GM21737 (cell line): ENCODE results near the gene TULP4.
"Not testable (repeated sequence)": the region's sequence is repeated elsewhere in the genome, so short reads cannot be mapped to it uniquely, and the experiment has no call there.

ENCODE experiments used
- ATAC-seq: cut with Tn5 transposase; IDR thresholded peaks from one replicate; pipeline ENCODE4 v1.9.1; 2021; ENCODE audit warnings: mild to moderate bottlenecking, moderate library complexity; ENCODE audit not compliant: unreplicated experiment

TULP4 gene

GRCh38 chr6:158388727-158389126, 76.5 kb downstream of the TULP4 start:
- ATAC-seq: no peak

DNA sequence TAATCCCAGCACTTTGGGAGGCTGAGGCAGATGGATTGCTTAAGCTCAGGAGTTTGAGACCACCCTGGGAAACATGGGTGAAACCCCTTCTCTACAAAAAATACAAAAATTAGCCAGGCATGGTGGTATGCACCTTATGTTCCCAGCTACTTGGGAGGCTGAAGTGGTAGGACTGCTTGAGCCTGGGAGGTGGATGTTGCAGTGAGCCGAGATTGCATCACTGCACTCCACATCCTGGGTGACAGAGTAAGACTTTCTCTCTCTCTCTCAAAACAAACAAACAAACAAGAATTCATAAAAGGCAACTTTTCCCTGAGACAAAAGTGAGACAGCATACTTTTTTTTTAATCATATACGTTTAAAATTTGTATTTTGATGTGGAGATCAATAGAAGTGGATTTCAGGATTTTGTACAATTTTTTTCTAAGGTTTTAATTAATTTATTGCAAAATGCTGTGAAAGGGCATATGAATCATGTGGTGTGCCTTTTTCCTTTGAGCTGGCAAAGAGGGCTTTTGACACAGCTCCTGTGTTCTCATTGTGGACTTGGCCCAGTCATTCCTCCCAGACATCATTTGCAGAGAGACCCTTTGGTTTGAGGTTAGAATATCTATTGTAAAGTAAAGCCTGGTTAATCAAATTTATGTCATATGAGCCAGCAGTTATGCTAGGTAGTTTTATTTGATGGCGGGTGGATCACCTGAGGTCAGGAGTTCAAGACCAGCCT, 77.1 kb downstream of the TULP4 start:
- ATAC-seq: no peak

DNA sequence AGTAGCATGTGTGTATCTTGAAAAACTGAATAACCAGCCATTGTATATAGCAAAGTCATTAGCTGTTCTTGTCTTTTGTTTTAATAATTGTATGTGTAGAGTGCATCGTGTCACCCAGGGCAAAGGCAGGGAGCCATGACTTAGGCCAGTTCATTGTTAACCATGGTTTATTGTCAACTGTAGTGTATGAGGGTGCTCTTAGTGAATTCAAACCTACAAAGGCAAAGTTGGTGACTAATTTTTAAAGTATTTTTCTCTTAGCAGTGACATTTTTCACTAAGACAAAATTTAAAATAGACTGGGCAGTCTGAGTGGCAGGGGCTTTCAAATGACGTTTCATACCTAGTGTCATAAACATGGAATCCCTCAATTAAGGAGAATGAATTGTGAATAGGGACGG, 79.0 kb downstream of the TULP4 start:
- ATAC-seq: no peak

DNA sequence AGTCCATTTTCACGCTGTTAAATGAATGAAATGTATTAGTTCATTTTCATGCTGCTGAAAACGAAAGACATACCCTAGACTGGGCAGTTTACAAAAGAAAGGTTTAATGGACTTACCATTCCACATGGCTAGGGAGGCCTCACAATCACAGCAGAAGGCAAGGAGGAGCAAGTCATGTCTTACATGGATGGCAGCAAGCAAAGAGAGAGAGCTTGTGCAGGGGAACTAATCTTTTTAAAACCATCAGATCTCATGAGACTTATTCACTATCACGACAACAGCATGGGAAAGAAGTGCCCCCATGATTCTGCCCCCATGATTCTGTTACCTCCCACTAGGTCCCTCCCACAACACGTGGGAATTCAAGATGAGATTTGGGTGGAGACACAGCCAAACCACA, 79.7 kb downstream of the TULP4 start:
- ATAC-seq: not testable (repeated sequence)

GRCh38 chr6:158396136-158396535, 83.9 kb downstream of the TULP4 start:
- no peak for ATAC-seq

DNA sequence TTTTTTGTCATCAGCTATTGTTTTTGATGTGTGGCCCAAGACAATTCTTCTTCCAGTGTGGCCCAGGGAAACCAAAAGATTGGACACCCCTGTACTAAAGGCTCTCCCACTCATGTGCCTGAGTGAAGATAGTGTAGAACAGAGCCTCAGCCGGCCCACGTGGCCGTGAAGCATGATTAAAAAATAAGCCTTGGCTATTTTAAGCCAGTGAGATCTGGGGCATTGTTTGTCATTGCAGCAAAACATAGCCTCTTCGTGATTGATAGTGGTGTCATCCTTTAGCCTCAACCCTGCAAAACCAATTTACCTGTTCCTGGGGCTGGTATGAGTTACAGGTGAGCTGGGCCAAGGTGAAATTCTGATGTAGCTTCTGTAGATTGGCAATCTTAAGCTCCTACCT, 85.3 kb downstream of the TULP4 start:
- no peak for ATAC-seq

DNA sequence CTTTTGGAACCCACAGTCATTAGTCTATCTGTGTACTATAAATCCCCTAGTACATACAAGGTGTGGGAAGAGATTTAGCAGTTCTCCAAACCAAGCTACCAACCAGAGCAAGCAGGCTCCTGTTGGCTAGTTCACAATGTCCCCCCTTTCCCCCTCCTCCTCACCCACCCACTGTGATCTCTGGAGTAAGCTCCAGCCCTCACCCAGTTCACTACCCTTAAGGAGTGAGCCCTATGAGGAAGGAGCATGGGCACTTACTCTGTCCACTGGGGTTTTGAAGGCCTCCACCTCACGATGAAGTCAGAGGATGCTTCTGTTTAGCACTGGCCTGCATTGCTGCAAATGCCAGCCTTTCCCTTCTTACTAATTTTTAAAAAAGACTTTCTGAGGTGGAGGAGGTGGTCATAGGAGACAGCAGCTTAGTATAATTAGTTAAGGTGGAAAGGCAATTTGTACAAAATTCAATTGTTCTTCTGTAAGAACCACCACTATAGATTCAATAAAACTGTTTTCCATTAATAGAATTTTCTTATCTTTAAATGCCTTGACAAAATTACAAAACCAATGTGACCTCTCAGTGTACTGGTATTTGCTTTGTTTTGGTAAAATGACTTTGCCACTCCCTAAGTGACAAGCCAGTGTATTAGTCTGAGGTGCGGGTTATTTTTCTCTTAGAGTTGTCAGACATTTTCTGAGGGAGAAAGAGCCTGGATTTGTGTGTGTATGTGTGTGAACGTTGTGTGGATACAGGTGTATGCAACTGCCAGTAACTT, 86.2 kb downstream of the TULP4 start:
- no peak for ATAC-seq

DNA sequence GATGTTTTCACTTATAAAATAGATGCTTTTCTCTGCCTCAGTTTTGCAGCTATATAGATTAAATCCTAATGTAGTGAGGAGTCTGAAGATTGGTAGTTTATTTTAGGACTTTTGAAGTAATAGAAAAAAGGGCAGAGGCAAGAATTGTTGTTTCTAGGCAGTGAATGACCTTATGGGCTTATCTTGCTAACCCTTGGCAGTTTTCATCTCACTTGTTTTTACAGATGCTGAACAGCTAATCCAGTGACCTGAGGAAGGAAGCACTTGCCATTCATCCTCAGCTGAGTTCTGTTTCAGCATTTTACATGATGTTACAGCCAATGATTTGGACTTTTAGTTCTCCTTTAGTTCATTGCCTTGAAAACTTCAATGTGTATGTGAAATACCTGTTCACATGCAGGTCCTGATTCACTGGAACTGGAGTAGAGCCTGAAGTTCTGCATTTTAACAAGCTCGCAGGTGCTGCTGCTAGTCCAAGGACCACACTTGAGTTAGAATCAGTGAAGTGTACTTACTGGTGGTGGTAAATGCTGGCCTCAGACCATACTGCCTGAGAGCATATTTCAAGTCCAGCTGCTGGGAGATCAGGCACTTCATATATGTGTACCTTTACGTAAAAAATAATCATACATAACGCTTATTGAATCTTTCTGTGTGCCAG, 86.9 kb downstream of the TULP4 start:
- no peak for ATAC-seq

DNA sequence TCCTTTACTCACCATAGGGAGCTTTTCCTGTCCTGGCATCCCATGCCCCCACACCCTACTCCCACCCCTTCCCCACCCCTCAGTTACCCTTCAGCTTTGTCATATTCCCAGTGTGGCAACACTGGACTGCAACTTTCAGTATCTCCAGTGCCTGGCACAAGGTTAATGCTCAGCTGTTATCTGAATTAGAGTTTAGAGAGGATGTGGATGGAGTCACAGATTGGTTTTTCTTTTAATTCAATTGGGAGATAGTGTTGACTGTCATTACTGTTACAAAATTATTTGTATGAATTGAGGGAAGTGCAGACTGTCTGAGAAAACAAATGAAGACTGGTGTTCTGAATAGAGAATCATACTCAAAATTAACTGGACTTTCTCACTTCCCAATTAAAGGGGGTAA, 89.9 kb downstream of the TULP4 start:
- no peak for ATAC-seq

GRCh38 chr6:158405321-158405831, 93.1 kb downstream of the TULP4 start:
- not testable (repeated sequence) for ATAC-seq

- no peak for ATAC-seq
Measured at GRCh38 chr6:158405933-158406332, 93.7 kb downstream of the TULP4 start.

DNA sequence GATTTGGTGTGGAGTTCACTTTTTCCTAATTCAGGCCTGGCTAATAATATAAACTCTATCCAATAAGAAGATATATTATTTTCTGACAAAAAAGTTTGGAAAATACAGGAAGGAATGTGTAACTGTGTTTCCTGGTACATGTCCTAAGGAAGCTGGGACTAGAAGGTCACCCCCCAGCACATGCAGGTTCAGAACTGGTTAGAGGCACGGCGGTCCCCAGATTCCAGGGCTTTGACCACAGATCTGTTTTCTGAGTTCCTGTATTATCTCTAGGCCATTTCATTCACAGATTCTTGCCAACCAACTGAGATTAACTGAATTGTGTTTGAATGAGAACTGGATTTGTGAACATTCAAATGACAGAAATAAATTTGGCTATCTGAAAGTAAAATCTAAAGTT, 94.5 kb downstream of the TULP4 start:
- no peak for ATAC-seq

- ATAC-seq: no peak
Measured at GRCh38 chr6:158408013-158408412, 95.7 kb downstream of the TULP4 start.

GRCh38 chr6:158408552-158409130, 96.4 kb downstream of the TULP4 start:
- no peak for ATAC-seq

- no peak for ATAC-seq
Measured at GRCh38 chr6:158409451-158409850, 97.2 kb downstream of the TULP4 start.

DNA sequence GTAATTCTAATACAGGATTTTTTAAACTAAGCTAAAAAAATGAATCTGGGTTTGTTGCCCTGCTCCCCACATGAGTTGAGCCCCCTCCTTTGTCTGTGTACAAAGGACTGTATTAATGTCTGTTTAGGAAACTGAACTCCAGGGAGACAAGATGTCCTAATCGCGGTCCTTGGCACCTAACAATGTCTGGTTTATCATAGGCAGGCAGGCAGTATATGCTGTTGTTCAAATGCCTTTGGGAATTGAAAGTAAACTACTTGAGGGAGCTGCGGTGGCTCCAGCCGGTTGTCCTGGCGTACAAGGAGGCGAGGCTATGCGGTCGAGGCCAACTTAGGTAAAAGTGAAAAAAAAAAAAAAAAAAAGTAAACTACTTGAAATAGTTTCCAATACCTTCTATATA, 98.5 kb downstream of the TULP4 start:
- ATAC-seq: no peak

- ATAC-seq: no peak
Measured at GRCh38 chr6:158411998-158412397, 99.7 kb downstream of the TULP4 start.

DNA sequence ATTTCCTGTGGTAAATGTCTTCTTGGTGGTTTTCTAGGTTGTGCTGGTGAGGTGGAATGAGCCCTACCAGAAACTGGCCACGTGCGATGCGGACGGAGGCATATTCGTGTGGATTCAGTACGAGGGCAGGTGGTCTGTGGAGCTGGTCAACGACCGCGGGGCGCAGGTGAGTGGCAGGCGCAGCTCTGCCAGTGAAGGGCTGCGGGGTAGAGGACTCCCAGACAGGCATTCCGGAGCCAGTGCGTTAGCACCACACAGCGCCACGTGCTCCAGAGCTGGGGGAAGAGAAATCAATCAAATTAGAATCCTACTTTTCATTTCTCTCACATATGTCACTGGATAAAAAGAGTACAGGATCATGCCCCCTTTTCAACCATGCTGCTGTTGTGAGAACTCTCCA, 100.8 kb downstream of the TULP4 start:
- no peak for ATAC-seq

- ATAC-seq: no peak
Measured at GRCh38 chr6:158413814-158414565, 101.7 kb downstream of the TULP4 start.

- no peak for ATAC-seq
Measured at GRCh38 chr6:158414851-158415262, 102.6 kb downstream of the TULP4 start.

DNA sequence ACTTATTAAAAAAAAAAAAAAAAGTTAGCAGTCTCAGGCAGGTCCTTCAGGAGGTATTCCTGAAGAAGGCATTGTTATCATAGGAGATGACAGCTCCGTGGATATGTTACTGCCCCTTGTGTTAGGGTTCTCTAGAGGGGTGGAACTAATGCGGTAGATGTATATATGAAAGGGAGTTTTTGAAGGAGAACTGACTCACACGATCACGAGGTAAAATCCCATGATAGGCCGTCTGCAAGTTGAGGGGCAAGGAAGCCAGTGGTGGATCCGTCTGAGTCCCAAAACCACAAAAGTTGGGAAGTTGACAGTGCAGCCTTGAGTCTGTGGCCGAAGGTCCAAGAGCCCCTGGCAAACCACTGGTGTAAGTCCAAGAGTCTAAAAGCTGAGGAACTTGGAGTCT, 103.4 kb downstream of the TULP4 start:
- ATAC-seq: no peak
